GM12864 (cell line): ENCODE results near the gene PRLHR.

Experiments used
- DNase-seq: peaks from one replicate; pipeline ENCODE4 v3.0.0-alpha.2; 2011; ENCODE audit warnings: low read depth
- H3K4me3 ChIP-seq: 2 replicates; pipeline ENCODE4 v1.5.1; 2011; ENCODE audit warnings: mild to moderate bottlenecking, low read depth, low read length, control low read depth
- CTCF ChIP-seq: IDR thresholded peaks from 2 replicates; pipeline ENCODE4 v1.5.1; 2011; ENCODE audit warnings: low read depth, mild to moderate bottlenecking, moderate library complexity, low read length, control low read depth, inconsistent platforms; ENCODE audit errors: missing control alignments

PRLHR gene

GRCh38 chr10:118565301-118566075, 30.0 kb downstream of the PRLHR start:
- no peak for DNase-seq
- H3K4me3 ChIP-seq = no peak overlapping the region

GRCh38 chr10:118564652-118565051, 30.8 kb downstream of the PRLHR start:
- DNase-seq = no peak
- no peak overlapping the region for H3K4me3 ChIP-seq
- TF ChIP-seq CTCF = no peak

More at GRCh38 chr10:118565301-118566075, 30.0 kb downstream of the PRLHR start:
- TF ChIP-seq CTCF = no peak

GRCh38 chr10:118564114-118564513, 31.3 kb downstream of the PRLHR start:
- H3K4me3 ChIP-seq = no peak overlapping the region
- TF ChIP-seq CTCF = no peak
- DNase-seq = no peak

- TF ChIP-seq CTCF = no peak
- H3K4me3 ChIP-seq = no peak overlapping the region
- no peak for DNase-seq
Observed at GRCh38 chr10:118563373-118563890, 32.0 kb downstream of the PRLHR start.

- TF ChIP-seq CTCF = no peak
- H3K4me3 ChIP-seq = no peak overlapping the region
- no peak for DNase-seq
Observed at GRCh38 chr10:118562851-118563250, 32.6 kb downstream of the PRLHR start.

GRCh38 chr10:118557946-118558345, 37.5 kb downstream of the PRLHR start:
- TF ChIP-seq CTCF = no peak
- H3K4me3 ChIP-seq = no peak overlapping the region
- DNase-seq = no peak
